Measurements from ENCODE around the gene DAPK2.

Gene DAPK2

DNA sequence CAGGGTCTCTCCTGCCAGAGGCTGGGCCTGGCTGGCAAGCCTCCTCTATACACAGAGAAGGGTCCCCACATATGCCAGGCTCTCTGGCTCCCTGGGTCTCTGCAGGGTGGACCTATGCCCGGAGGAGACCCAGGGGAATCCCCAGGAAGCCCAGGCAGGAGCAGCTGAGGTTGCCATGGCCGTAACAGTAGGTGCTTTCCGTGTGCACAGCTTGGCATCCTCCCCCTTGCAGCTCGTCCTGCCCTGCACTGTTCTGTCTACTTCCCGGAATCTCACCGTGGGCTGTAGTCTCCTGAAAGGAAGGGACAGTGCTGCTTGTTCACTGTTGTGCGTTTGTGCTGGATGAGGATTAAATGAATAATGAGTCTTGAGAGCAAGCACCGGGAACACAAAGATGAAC lies 47.8 kb downstream of the DAPK2 start:
- DNase-seq (ENCODE audit: low read depth in 4 of 4, low spot score in 1 of 4): no peak

GRCh38 chr15:63997715-63998442 lies 48.4 kb downstream of the DAPK2 start:
- DNase-seq (ENCODE audit: low read depth in 4 of 4, low spot score in 1 of 4): no peak

DNA sequence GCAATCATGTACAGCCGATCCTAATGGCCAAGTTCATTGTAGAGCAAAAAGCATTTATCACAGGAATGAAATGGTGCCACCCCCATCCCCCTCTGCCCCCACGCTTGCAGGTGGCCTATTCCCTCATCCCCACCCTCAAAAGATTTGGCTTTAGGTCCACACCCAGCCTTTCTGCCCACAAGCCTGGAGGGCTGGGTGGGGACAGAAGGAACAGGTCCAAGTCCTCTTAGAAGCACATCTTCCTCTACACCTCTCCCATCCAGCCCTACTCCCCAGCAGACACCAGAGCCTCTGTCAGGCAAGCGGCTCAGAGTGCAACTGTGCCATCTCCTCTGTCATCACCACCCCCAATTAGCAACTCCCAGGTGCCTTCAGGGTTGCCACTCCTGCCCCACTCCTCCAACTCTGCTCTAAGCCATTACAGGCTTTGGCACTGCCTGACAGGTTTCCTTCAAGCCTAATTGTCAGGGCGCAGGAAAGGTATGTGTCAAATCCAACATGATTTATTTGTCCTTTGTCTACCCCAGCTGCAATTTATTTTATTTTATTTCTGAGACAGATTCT lies 49.4 kb downstream of the DAPK2 start:
- DNase-seq (ENCODE audit: low read depth in 4 of 4, low spot score in 1 of 4): no peak

DNA sequence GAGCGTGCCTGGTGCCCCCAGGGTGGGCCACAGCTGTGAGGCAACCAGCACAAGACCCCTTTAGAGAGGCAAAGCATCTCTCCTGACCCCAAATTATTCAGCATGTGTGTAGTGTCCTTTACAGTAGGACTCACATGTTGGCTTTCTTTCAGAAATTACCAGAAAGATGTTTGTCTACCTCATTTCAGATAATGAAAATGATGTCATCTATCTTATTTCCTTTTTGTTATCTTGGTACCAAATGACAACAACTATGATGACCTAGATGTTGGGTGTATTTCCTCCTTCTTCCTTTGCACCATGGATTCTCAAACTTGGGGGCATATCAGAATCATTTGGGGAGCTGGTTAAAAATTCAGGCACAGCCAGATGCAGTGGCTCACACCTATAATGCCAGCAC lies 50.5 kb downstream of the DAPK2 start:
- DNase-seq (ENCODE audit: low read depth in 4 of 4, low spot score in 1 of 4): no peak

GRCh38 chr15:63994073-63994600 lies 52.1 kb downstream of the DAPK2 start:
- no peak for DNase-seq (ENCODE audit: low read depth in 4 of 4, low spot score in 1 of 4)

DNA sequence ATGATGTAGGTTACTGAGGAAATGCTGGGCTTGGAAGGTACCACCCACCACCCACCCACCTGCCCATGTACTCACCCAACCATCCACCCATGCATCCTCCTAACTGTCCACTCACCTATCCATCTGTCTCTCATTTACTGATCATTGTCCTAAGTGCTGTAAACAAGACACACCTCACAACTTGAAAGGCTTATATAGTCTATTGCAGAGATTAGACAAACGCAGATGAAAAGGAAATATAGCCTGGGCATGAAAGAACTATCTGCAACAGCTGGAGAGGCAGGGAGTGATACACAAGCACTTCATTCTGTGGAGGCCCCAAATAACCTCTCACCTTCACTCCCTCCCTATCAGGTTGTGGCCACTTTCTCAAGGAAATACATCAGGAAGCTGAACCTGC lies 54.0 kb downstream of the DAPK2 start:
- no peak for DNase-seq (ENCODE audit: low read depth in 4 of 4, low spot score in 1 of 4)

DNA sequence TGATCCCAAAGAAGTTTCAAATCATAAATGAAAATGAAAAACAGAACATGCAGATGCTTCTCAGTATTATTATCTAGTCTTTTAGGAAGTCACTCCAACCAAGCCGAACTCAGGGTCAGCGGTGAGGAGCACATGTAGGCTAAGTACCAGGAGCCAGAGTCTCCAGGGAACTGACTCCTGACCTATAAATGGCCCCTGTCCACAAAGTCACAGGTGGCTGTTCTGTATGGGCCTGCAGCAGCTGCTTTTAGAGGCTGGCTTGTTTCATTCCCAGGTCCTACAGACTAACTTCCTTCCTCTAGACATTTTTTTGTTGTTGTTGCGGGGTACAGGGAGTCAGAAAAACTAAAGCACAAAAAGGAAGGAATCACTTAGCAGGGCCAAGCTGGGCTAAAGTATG lies 54.6 kb downstream of the DAPK2 start:
- no peak for DNase-seq (ENCODE audit: low read depth in 4 of 4, low spot score in 1 of 4)

DNA sequence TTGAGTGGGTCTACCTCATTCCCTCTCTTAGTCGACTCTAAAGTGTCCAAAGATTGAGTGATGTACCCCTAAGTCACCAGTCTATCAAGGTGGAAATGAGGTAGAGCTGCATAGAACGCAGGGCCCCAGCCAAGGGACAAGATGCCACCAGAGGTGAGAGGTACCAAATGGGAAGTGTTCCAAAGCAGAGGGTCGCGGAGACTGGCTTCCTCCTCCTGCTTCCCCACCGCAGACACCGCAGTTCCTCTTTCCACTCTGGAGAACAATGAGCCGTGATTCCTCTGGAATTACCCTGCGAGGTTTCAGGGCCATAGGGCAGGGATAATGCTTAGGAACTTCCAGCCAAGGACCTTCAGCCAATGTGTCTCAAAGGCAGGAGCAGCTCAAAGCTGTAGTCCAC lies 55.8 kb downstream of the DAPK2 start:
- DNase-seq (ENCODE audit: low read depth in 4 of 4, low spot score in 1 of 4): no peak

GRCh38 chr15:63987796-63988378 lies 58.4 kb downstream of the DAPK2 start:
- no peak for DNase-seq (ENCODE audit: low read depth in 4 of 4, low spot score in 1 of 4)

- no peak for DNase-seq (ENCODE audit: low read depth in 4 of 4, low spot score in 1 of 4)
These were observed 59.4 kb downstream of the DAPK2 start for GRCh38 chr15:63986751-63987341.

DNA sequence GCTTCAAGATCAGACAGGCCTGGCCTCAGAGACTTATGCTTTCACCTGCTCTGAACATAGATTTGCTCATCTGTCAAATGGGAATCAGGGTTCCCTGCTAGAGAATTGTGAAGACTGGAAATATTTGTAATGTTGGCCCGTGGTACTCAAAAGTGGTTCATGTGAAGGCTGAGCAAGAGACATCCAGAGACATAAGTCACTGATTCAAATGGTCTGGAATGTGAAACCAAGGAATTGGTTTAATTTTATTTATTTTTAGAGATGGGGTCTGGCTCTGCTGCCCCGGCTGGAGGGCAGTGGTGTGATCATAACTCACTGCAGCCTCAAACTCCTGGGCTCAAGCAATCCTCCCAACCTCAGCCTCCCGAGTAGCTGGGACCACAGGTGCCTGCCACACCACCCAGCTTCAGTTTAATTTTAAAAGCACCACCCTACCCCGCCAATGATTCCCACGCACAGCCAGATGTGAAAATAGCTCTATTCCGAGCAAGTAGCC lies 60.1 kb downstream of the DAPK2 start:
- no peak for DNase-seq (ENCODE audit: low read depth in 4 of 4, low spot score in 1 of 4)

DNA sequence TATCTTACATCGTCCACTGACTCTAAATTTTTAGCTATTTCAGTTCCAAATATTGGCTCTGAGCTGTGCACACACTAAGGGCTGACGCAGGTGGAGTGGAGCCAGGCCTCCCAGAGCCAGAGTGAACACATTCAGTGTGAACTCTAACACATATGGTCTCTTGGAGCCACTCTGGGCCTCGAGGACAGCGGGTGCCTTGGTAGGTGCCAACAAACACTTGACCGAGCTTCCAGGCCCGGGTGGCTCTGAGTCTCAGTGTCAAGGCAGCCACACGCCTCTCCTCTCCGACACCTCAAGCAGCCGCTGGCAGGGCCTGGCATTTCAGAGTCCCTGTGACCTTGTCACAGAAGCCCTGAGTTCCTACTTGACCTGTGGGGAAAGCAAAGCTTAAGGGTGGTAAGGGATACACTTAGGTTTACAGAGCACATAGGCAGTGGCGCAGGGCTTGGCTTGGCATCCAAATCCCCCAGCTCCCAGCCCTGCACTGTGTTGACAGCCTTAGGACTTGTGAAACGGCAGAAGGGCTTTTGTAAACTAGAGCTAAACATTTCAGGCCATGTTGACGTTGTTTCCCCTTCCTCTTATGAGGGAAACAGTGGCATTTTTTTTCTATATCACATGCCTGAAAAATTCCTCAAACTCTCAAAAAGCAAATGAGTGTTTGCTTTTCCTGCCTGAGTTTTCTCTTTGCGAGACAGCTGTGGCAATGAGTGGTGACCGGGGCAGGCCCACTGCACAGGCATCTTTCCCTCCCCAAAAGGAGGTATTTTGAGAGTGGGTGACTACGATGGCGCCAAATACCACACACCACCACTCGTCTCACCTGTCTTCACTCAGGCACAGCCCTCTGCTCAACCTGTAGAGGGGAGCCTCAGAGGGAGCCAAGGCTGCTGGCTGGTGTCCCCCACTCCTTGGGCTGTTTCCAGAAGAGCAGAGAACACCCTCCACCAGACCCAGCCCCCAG lies 60.8 kb downstream of the DAPK2 start:
- DNase-seq (ENCODE audit: low read depth in 4 of 4, low spot score in 1 of 4): no peak

GRCh38 chr15:63984331-63984730 lies 62.0 kb downstream of the DAPK2 start:
- no peak for DNase-seq (ENCODE audit: low read depth in 4 of 4, low spot score in 1 of 4)

GRCh38 chr15:63983061-63983711 lies 63.1 kb downstream of the DAPK2 start:
- DNase-seq (ENCODE audit: low read depth in 4 of 4, low spot score in 1 of 4): no peak

DNA sequence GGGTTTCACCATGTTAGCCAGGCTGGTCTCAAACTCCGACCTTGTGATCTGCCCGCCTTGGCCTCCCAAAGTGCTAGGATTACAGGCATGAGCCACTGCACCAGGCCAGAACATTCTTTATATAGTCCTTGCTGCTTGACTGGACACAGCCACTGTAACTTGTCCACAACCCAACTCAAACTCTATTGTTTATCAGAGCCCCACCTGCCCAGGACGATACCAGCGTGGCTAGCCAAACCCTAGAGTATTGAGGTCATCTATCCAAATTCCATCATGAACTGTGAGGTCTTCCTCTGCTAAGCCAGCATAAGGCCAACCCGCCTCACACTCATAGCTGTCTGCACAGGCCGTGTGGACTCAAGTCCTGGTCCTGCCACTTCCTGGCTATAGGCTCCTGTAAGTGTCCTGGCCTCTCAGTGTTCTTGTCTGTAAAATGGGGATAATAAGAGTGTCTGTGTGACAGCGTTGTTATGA lies 63.9 kb downstream of the DAPK2 start:
- DNase-seq (ENCODE audit: low read depth in 4 of 4, low spot score in 1 of 4): no peak

DNA sequence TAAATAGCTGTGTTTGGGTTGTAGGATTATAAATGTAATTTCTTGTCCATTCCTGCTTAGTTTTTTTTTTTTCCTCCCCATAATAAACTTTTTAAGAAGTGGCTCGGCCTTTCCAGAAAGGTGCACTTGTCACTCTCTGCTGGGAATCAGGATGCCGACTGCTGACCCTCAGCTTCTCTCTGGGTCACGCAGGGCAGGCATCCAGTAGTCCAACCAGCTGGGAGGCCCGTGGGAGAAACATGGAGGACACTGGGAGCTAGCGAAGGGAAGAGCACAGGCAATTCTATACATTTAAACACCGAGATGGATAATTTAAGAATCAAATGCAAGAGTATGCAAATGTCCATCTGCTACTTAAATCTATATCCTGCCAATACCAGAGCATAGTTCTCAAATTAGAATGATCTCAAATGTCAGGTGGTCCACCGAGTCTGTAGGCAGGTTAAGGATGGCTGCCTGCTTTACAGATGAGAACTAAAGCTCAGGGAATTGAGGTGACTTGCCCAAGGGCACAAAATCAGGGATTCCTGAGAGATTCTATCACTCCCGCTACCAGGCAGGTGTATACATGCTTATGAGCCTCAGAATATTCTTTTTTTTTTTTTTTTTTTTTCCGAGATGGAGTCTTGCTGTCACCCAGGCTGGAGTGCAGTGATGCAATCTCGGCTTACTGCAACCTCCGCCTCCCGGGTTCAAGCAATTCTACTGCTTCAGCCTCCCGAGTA lies 64.5 kb downstream of the DAPK2 start:
- DNase-seq (ENCODE audit: low read depth in 4 of 4, low spot score in 1 of 4): no peak

- no peak for DNase-seq (ENCODE audit: low read depth in 4 of 4, low spot score in 1 of 4)
These were observed 67.0 kb downstream of the DAPK2 start for GRCh38 chr15:63979262-63979793.

DNA sequence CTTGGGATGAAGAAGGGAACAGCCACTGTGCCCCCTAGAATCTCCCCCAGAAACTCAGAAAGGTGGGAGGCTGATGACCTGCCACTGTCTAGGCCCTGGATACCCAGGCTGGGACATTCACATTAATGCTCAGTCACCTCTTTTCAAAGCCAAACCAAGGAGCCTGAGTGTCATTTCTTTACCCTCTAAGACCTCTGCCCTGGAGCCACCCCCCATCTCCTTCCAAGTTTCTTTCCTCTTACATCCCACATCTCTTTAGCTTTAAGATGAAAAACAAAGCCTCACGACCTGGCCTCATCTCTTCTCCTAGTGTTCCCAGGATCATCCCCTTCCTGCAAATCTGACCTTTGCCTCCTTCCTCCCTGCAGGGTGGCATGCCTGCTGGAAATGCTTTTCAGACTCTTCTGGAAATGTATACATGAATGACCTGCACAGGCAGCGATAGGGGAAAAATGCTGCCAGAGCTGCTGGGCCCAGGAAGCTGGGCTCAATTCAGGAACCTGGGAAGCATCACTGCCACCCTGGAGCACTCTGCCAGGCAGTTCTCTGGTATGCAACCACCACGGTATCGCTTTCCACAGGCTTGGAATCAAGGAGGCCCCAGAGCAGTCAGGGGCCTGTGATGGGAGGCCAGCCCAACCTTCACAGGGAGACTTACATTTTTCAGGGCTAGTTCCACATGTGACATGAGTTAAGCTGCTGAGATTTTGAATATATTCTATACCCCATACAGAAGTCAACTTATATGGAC lies 67.6 kb downstream of the DAPK2 start:
- no peak for DNase-seq (ENCODE audit: low read depth in 4 of 4, low spot score in 1 of 4)

DNA sequence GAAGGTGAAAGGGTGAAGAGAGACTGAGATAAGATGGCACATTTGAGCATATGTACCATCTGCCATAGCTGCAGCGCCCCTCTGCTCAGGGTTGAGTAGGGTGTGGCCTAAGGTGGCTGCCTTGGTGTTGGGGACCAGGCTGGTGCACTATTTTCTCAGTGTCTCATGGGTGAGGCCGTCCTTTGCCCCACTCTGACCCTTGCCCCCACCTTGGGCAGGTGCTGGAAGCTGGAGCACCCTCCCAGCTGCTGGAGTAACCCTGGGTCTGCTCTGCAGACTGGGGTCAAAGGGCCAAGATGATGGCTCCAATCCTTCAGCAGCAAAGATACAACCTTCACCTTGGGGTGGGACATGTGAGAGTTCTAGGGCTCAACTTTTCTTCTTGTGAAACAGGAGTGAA lies 69.2 kb downstream of the DAPK2 start:
- no peak for DNase-seq (ENCODE audit: low read depth in 4 of 4, low spot score in 1 of 4)
